DOHH2 (cell line): ENCODE measurements around the gene SKAP2.

ENCODE experiments used
- H3F3A ChIP-seq: fragments of 200-600 bp; sonication (generic), shearing (Covaris generic); 2 replicates; pipeline ENCODE4 v1.6.0; 2016; ENCODE audit warnings: antibody characterized with exemption, mild to moderate bottlenecking; ENCODE audit not compliant: control insufficient read depth, insufficient read depth
- H3K27ac ChIP-seq: fragments of 200-600 bp; sonication (generic); 2 replicates; pipeline ENCODE4 v1.5.1; 2014; ENCODE audit warnings: low read depth, mild to moderate bottlenecking, low read length, moderate library complexity
- H3K27me3 ChIP-seq: fragments of 200-600 bp; sonication (generic); 2 replicates; pipeline ENCODE4 v1.6.1; 2014; ENCODE audit warnings: mild to moderate bottlenecking, low read length, mixed read lengths; ENCODE audit not compliant: control insufficient read depth
- H3K36me3 ChIP-seq: fragments of 200-600 bp; sonication (generic); 2 replicates; pipeline ENCODE4 v1.6.1; 2014; ENCODE audit warnings: mild to moderate bottlenecking, low read length, moderate library complexity, mixed read lengths; ENCODE audit not compliant: control insufficient read depth
- H3K4me1 ChIP-seq: fragments of 200-600 bp; sonication (generic); 2 replicates; pipeline ENCODE4 v1.6.1; 2014; ENCODE audit warnings: mild to moderate bottlenecking, low read length, mixed read lengths; ENCODE audit not compliant: control insufficient read depth
- H3K4me2 ChIP-seq: fragments of 200-600 bp; sonication (generic); 2 replicates; pipeline ENCODE4 v1.6.0; 2014; ENCODE audit warnings: mild to moderate bottlenecking, low read length, moderate library complexity
- H3K4me3 ChIP-seq: fragments of 200-600 bp; sonication (generic); 2 replicates; pipeline ENCODE4 v1.5.1; 2014; ENCODE audit warnings: mild to moderate bottlenecking, low read length, mixed read lengths
- H3K79me2 ChIP-seq: fragments of 200-600 bp; sonication (generic); 2 replicates; pipeline ENCODE4 v1.6.1; 2014; ENCODE audit warnings: mild to moderate bottlenecking, low read length, mixed read lengths; ENCODE audit not compliant: control insufficient read depth
- H3K9me2 ChIP-seq: fragments of 200-600 bp; sonication (generic); replicated peaks from 2 replicates; pipeline ENCODE4 v1.6.1; 2014; ENCODE audit warnings: mild to moderate bottlenecking, low read length, mixed read lengths; ENCODE audit not compliant: control insufficient read depth
- H3K9me3 ChIP-seq: fragments of 200-600 bp; sonication (generic); 2 replicates; pipeline ENCODE4 v1.6.1; 2014; ENCODE audit warnings: antibody characterized with exemption, low read length, mixed read lengths; ENCODE audit not compliant: control insufficient read depth, insufficient read depth
- H4K20me1 ChIP-seq: fragments of 200-600 bp; sonication (generic); 2 replicates; pipeline ENCODE4 v1.6.0; 2014; ENCODE audit warnings: low read depth, mild to moderate bottlenecking, antibody characterized with exemption, low read length, moderate library complexity; ENCODE audit not compliant: control insufficient read depth, insufficient read depth
- EZH2phosphoT487 ChIP-seq: fragments of 200-600 bp; sonication (generic); IDR thresholded peaks from 2 replicates; pipeline ENCODE4 v1.6.1; 2017; ENCODE audit warnings: borderline replicate concordance, mild to moderate bottlenecking, antibody characterized with exemption, low read length, moderate library complexity, mixed read lengths
- TF ChIP-seq, protein P1 (sequence below): fragments of 200-600 bp; sonication (generic); IDR thresholded peaks from one replicate; pipeline ENCODE4 v1.5.1; 2014; ENCODE audit warnings: antibody characterized with exemption, mild to moderate bottlenecking, low read depth, low read length; ENCODE audit not compliant: poor library complexity, severe bottlenecking

Gene SKAP2

DNA sequence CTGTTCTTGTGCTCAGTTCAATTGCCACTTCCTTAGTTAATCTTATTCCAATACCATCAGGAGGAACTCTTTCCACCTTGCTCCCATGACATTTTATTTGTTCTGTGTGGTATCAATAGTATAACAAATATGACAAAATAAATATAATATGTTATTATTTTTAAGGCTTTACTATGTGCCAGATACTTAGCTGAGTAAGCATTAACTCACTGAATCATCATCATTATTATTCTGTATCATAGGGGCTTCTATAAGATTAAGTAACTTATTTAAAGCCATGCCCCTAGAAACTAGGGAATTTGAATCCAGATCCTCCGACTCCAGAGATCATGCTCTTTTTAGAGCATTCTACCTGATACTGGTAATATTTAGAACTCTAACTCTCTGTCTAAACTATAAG lies 33.5 kb upstream of the SKAP2 start:
- Histone ChIP-seq H3K79me2 (no peaks in the 10 kb centered on the region), H3K9me3 (no peaks in the 10 kb centered on the region), H3F3A (no peaks in the 10 kb centered on the region), H4K20me1 (no peaks in the 10 kb centered on the region), H3K36me3 (no peaks in the 10 kb centered on the region), H3K9me2 (no peaks in the 10 kb centered on the region), H3K4me2 (no peak overlapping the region), H3K4me3 (no peak overlapping the region), H3K27me3 (peaks cover 31% of the 10 kb centered on the region), H3K27ac (no peak overlapping the region), H3K4me1 (no peaks in the 10 kb centered on the region)
- TF ChIP-seq, protein P1, sequence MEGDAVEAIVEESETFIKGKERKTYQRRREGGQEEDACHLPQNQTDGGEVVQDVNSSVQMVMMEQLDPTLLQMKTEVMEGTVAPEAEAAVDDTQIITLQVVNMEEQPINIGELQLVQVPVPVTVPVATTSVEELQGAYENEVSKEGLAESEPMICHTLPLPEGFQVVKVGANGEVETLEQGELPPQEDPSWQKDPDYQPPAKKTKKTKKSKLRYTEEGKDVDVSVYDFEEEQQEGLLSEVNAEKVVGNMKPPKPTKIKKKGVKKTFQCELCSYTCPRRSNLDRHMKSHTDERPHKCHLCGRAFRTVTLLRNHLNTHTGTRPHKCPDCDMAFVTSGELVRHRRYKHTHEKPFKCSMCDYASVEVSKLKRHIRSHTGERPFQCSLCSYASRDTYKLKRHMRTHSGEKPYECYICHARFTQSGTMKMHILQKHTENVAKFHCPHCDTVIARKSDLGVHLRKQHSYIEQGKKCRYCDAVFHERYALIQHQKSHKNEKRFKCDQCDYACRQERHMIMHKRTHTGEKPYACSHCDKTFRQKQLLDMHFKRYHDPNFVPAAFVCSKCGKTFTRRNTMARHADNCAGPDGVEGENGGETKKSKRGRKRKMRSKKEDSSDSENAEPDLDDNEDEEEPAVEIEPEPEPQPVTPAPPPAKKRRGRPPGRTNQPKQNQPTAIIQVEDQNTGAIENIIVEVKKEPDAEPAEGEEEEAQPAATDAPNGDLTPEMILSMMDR: no peak
- TF ChIP-seq EZH2phosphoT487: no peak

DNA sequence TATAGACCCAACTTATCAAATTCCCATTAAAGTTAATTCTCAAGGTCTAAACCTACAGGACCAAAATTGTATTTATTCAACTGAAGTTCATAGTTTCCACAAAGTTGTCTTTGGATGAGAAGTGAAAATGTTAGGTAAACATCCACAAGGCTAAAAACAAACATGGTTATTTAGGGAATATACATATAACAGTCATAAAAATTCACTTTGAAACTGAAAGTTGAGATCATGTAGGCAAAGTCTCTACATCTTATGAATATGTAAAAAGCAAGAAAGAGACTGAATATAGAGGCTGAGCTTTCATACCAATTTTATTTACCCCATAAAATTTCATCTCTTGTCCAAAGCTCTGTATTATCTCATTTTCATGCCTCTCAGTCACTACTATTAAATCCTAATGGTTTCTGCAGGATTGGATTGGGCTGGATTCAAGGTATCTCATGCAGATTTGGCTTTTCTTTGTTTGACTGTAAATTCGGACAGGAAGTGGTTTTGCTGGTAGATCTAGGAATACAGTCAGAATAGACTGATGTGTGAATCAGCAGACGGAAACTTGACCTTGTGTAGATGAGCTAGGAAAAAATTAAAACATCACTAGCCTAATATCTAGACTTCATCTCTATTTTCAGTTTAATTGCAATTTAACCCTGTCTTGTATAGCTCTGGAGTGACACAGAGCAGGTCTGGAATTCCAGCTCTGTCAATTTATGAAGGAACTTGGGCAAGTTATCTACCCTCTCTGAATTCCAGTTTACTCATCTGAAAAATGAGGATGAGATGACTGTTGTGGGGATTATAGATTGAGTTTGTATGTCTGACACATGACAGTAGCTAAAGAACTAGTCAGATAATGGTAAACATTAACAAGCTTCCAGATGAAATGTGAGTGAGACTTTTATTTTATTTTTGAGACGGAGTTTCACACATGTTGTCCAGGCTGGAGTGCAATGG lies 27.3 kb upstream of the SKAP2 start:
- no peaks in the 10 kb centered on the region for H3K4me1 ChIP-seq
- TF ChIP-seq, protein P1: no peak
- no peak for TF ChIP-seq EZH2phosphoT487
- no peak overlapping the region for H3K27ac ChIP-seq
- H3K79me2 ChIP-seq: no peaks in the 10 kb centered on the region
- no peak overlapping the region for H3K4me2 ChIP-seq
- H3K36me3 ChIP-seq: no peaks in the 10 kb centered on the region
- no peak overlapping the region for H3K4me3 ChIP-seq
- H4K20me1 ChIP-seq: no peaks in the 10 kb centered on the region
- H3F3A ChIP-seq: no peaks in the 10 kb centered on the region
- H3K9me2 ChIP-seq: no peaks in the 10 kb centered on the region
- H3K27me3 ChIP-seq: peaks cover 25% of the 10 kb centered on the region
- H3K9me3 ChIP-seq: no peaks in the 10 kb centered on the region

DNA sequence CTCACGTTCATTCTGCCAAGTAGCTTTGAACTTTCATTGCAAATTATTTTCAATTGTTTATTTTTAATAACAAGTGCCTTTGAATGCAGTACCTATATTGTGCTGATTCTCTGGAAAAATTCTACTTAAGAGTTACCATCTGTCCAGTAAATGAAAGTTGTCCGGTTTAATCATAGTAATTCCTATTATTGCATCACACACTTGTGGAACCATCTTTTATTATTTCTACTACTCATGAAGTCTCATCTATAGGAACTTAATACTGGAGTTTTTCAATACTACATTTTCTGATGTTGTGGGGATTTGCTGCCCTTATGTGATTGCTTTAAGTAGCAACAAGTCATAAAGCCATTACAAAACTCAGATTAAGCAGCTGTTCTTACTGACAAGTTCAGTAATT lies 16.5 kb upstream of the SKAP2 start:
- Histone ChIP-seq H3K4me3 (no peak overlapping the region), H3K27ac (no peak overlapping the region), H3K79me2 (no peaks in the 10 kb centered on the region), H3K9me3 (peaks cover 4% of the 10 kb centered on the region; the same call in 1 of the 2 replicates), H3K36me3 (no peaks in the 10 kb centered on the region), H4K20me1 (no peaks in the 10 kb centered on the region), H3F3A (no peaks in the 10 kb centered on the region), H3K9me2 (no peaks in the 10 kb centered on the region), H3K4me2 (no peak overlapping the region), H3K4me1 (no peaks in the 10 kb centered on the region), H3K27me3 (no peaks in the 10 kb centered on the region)
- TF ChIP-seq, protein P1: no peak
- TF ChIP-seq EZH2phosphoT487: no peak
